RWPE1 (cell line): ENCODE data around the gene ANGEL1.
A peak's percentile ranks its signal among the peaks of the same experiment; 100 is the strongest.

Source experiments
- CTCF ChIA-PET: fragments of 350-600 bp; sonication (Branson Sonifier 250); formaldehyde crosslinking; extraction: SDS; loops from one replicate; lab custom pipeline; 2021; lab: Yijun Ruan, JAX
- POLR2A ChIA-PET: fragments of 400-600 bp; formaldehyde crosslinking; extraction: SDS; loops from one replicate; lab custom pipeline; 2020; ENCODE audit warnings: antibody characterized with exemption; ENCODE audit not compliant: low non-redundant PET; lab: Yijun Ruan, JAX
- DNase-seq: peaks from one replicate; pipeline ENCODE4 v3.0.0; 2012; ENCODE audit warnings: low spot score
- H3K27ac ChIP-seq: fragments of 450-650 bp; 2 replicates; pipeline ENCODE4 v1.5.1; 2017
- CTCF ChIP-seq: fragments of 450-650 bp; conservative IDR thresholded peaks from 2 replicates; pipeline ENCODE4 v1.5.1; 2017; ENCODE audit warnings: low read depth, mild to moderate bottlenecking

ANGEL1 gene, protein sequence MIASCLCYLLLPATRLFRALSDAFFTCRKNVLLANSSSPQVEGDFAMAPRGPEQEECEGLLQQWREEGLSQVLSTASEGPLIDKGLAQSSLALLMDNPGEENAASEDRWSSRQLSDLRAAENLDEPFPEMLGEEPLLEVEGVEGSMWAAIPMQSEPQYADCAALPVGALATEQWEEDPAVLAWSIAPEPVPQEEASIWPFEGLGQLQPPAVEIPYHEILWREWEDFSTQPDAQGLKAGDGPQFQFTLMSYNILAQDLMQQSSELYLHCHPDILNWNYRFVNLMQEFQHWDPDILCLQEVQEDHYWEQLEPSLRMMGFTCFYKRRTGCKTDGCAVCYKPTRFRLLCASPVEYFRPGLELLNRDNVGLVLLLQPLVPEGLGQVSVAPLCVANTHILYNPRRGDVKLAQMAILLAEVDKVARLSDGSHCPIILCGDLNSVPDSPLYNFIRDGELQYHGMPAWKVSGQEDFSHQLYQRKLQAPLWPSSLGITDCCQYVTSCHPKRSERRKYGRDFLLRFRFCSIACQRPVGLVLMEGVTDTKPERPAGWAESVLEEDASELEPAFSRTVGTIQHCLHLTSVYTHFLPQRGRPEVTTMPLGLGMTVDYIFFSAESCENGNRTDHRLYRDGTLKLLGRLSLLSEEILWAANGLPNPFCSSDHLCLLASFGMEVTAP

GRCh38 chr14:76812422-76813383 is at the start of gene ANGEL1:
TSS of gene ANGEL1 (minus strand) at chr14:76812882. CDS start at chr14:76812827, 55 bp downstream.
- ChIA-PET CTCF (interaction anchor here (0.6 kb wide), 1 partner anchor 63 kb away, joined by 4 read pairs; no protein-coding TSS in a partner anchor), POLR2A (interaction anchor here (0.5 kb wide), 1 partner anchor 185 kb away, joined by 4 read pairs; no protein-coding TSS in a partner anchor)
- H3K27ac ChIP-seq, result peak within 1 kb of the TSS; percentile 71
- DNase-seq, result peak; percentile 89
- no peak for TF ChIP-seq CTCF

DNA sequence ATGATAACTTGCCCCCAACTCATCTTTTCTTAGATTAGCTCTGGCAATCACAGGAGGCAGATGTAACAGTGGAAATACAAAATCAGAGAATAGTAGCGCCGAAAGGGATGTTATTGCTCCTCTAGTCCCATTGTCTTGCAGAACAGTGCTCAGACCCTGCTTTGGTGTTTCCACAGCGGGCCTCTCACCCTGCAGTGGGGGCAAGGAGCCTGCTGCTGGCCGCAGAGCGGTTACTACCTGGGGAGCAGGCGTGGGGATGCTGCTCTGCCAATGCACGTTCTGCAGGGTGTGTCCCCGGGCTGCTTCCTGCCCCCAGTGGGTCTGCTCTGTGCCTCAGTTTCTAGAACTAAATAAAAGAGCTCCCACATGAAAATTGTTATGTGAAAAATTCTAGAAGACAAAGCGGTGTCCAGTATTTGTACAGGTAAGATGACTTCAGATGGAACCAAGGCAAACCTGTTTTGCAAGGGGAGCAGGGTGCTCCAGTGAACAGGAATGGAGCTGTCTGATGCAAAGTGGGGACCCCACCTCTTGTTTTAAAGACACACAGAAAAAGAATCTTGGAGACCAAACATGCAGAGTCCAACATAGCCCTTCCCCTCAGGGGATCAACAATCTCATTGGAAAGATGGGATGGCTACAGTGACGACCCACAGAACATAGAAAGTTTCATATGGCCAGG is 49.0 kb upstream of the ANGEL1 start:
- CTCF ChIA-PET, result no interaction called here
- POLR2A ChIA-PET, result no interaction called here

GRCh38 chr14:76856769-76857168 is 44.1 kb upstream of the ANGEL1 start:
- ChIA-PET POLR2A (no interaction called here), CTCF (interaction anchor here (0.6 to 1.1 kb wide), 2 partner anchors 16 to 56 kb away, joined by 3 to 5 read pairs; no protein-coding TSS in a partner anchor)
- no peak for DNase-seq
- no peak overlapping the region for H3K27ac ChIP-seq
- TF ChIP-seq CTCF, result no peak

More for the DNA sequence above, 49.0 kb upstream of the ANGEL1 start:
- no peak for TF ChIP-seq CTCF
- DNase-seq, result no peak
- no peak overlapping the region for H3K27ac ChIP-seq

DNA sequence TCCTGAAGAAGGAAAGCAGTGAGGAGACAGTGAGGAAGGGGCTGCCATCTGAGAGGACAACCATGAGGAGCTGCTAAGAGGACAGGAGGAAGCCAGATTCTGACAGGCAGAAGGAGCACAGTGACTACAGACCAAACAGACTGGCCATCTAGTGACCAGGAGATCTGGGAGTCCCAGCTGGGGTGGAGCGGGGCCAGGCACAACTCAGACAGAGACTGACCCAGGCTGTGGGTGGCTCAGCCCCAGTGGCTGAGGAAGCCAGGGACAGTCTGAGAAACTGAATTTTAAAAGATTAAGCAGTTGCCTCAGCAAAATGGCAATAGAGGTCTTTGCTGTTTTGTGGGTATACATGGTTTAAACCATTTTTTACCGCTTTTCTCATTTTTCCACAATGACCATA is 42.4 kb upstream of the ANGEL1 start:
- DNase-seq, result no peak
- no peak for TF ChIP-seq CTCF
- no peak overlapping the region for H3K27ac ChIP-seq
- CTCF ChIA-PET, result no interaction called here
- POLR2A ChIA-PET, result no interaction called here

- no peak overlapping the region for H3K27ac ChIP-seq
- no peak for TF ChIP-seq CTCF
- DNase-seq, result peak; percentile 26
- CTCF ChIA-PET, result interaction anchor here (0.6 kb wide), 1 partner anchor 14 kb away, joined by 5 read pairs; no protein-coding TSS in a partner anchor
- POLR2A ChIA-PET, result no interaction called here
Measured at GRCh38 chr14:76848879-76849278, 36.2 kb upstream of the ANGEL1 start.
